OCI-LY3 (cell line): Measurements from ENCODE around the gene ADCY3.

Experiments
- EZH2phosphoT487 ChIP-seq: fragments of 200-600 bp; shearing (Covaris generic); IDR thresholded peaks from 2 replicates; pipeline ENCODE4 v1.6.1; 2018; ENCODE audit warnings: antibody characterized with exemption, mixed run types, low read depth
- TF ChIP-seq, protein P1 (sequence below): fragments of 200-600, 300-600 bp; sonication (generic); IDR thresholded peaks from 2 replicates; pipeline ENCODE4 v1.5.1; 2014; ENCODE audit warnings: antibody characterized with exemption, low read length, low read depth

DNA sequence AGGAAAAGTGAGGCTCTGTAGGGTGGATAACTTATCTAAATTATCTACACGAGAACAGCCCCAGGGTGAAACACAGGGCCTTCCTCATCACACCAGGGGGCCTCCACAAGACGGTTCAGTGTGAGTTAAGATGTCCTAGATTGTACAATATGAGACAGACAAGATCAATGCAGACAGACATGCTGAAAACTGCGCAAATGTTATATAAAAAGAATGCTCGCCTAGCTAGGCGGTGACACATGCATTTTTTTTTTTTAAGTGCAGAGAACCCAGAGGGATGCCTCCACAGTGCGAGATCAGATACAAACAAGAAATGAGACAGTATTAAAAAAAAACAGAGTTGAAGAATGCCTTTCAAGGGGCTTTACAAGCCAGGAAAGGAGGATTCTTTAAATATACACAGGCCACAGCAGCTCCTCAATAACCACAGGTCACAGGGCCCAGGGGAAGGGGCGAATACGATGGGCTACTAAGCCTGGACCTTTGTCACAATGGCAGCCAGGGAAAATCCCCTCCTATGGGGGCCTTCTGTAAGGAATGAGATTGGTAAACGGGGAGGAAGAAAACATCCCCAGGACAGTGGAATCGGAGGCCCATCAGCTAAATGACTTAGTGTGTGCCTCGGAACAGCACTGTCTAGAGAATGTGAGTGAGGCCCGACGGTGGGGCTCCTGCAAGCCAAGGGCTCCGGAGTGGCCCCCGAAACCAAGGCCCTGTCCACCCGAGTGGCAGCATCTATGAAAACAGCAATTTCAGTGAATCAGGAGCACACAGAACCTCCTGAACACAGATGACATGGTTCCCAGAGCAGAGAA, 48.9 kb downstream of the ADCY3 start:
- TF ChIP-seq, protein P1, sequence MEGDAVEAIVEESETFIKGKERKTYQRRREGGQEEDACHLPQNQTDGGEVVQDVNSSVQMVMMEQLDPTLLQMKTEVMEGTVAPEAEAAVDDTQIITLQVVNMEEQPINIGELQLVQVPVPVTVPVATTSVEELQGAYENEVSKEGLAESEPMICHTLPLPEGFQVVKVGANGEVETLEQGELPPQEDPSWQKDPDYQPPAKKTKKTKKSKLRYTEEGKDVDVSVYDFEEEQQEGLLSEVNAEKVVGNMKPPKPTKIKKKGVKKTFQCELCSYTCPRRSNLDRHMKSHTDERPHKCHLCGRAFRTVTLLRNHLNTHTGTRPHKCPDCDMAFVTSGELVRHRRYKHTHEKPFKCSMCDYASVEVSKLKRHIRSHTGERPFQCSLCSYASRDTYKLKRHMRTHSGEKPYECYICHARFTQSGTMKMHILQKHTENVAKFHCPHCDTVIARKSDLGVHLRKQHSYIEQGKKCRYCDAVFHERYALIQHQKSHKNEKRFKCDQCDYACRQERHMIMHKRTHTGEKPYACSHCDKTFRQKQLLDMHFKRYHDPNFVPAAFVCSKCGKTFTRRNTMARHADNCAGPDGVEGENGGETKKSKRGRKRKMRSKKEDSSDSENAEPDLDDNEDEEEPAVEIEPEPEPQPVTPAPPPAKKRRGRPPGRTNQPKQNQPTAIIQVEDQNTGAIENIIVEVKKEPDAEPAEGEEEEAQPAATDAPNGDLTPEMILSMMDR = no peak
- no peak for TF ChIP-seq EZH2phosphoT487
